Nephron (organoid): ENCODE data around the gene VEGFA.
"Not testable (repeated sequence)": the region's sequence is repeated elsewhere in the genome, so short reads cannot be mapped to it uniquely, and the experiment has no call there.

ENCODE experiments used
- H3K27ac Mint-ChIP-seq, 3 experiments: 2 replicates each; pipeline ENCODE4 v1.8.0; 2020; ENCODE audit warnings: mixed read lengths in 3 of 3, mild to moderate bottlenecking in 2 of 3, moderate library complexity in 1 of 3
- H3K27me3 Mint-ChIP-seq: 2 replicates; pipeline ENCODE4 v1.8.0; 2021; ENCODE audit warnings: low read depth, mild to moderate bottlenecking, moderate library complexity, mixed read lengths
- H3K36me3 Mint-ChIP-seq: 2 replicates; pipeline ENCODE4 v1.8.0; 2020; ENCODE audit warnings: low read depth, mixed read lengths
- H3K4me1 Mint-ChIP-seq: 2 replicates; pipeline ENCODE4 v1.8.0; 2020; ENCODE audit warnings: mixed read lengths
- H3K4me3 Mint-ChIP-seq, 3 experiments: 2 replicates each; pipeline ENCODE4 v1.8.0; 2020; ENCODE audit warnings: mild to moderate bottlenecking in 3 of 3, mixed read lengths in 3 of 3, moderate library complexity in 2 of 3
- H3K9me3 Mint-ChIP-seq: 2 replicates; pipeline ENCODE4 v1.8.0; 2020; ENCODE audit warnings: mixed read lengths
- CTCF ChIP-seq, 3 experiments: fragments of 200-600 bp; sonication (generic); IDR thresholded peaks; one replicate each; pipeline ENCODE4 v1.5.0; 2021; ENCODE audit warnings: antibody characterized with exemption in 3 of 3; ENCODE audit not compliant: unreplicated experiment in 3 of 3

Gene VEGFA

GRCh38 chr6:43817192-43817591 is 47.2 kb downstream of the VEGFA start:
- Mint-ChIP-seq H3K27me3 (peaks cover 27% of the 10 kb centered on the region), H3K36me3 (no peaks in the 10 kb centered on the region), H3K27ac (no peak overlapping the region), H3K4me3 (no peak overlapping the region), H3K9me3 (no peaks in the 10 kb centered on the region), H3K4me1 (peaks cover 9% of the 10 kb centered on the region)
- TF ChIP-seq CTCF (IDR thresholded peaks at IDR 0.05; ENCODE audit: unreplicated experiment in 3 of 3): peak in 1 of 3 experiments; percentile 27

DNA sequence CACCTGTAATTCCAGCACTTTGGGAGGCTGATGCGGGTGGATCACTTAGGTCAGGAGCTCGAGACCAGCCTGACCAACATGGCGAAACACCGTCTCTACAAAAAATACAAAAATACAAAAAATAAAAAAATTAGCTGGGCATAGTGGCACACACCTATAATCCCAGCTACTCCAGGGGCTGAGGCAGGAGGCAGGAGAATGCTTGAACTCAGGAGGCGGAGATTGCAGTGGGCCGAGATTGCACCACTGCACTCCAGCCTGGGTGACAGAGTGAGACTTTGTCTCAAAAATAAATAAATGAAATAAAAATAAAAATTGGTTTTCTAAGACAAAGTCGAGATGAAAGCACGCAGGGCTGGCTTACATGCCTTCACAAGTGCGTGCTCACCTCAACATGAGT is 49.0 kb downstream of the VEGFA start:
- not testable (repeated sequence) for H3K27ac Mint-ChIP-seq, H3K9me3 Mint-ChIP-seq, H3K4me1 Mint-ChIP-seq, H3K4me3 Mint-ChIP-seq, H3K36me3 Mint-ChIP-seq
- peaks cover 31% of the 10 kb centered on the region for H3K27me3 Mint-ChIP-seq

GRCh38 chr6:43819958-43820357 is 49.9 kb downstream of the VEGFA start:
- no peaks in the 10 kb centered on the region for H3K36me3 Mint-ChIP-seq
- H3K4me1 Mint-ChIP-seq: peaks cover 7% of the 10 kb centered on the region
- H3K4me3 Mint-ChIP-seq: no peak overlapping the region
- H3K27me3 Mint-ChIP-seq: peaks cover 36% of the 10 kb centered on the region
- H3K27ac Mint-ChIP-seq: no peak overlapping the region
- H3K9me3 Mint-ChIP-seq: no peaks in the 10 kb centered on the region
- TF ChIP-seq CTCF (IDR thresholded peaks at IDR 0.05; ENCODE audit: unreplicated experiment in 3 of 3): no peak

DNA sequence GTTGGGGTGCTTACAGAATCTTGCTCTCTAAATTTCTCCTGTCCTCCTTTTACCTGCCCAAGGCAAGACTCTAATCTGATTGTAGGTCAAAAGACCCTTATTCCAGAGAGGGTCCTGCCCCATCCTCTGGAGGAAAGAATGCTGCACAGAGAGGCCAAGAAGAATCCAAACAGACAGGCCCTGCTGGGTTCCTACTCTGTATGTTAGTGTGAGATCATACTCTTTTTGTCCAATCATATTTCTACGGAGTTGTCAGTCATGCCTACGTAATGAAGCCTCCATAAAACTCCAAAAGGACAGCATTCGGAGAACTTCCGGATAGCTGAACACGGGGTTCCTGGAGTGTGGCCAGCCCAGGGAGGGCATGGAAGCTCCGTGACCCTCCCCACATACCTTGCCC is 50.5 kb downstream of the VEGFA start:
- Mint-ChIP-seq H3K27me3 (peaks cover 36% of the 10 kb centered on the region), H3K4me3 (no peak overlapping the region), H3K27ac (no peak overlapping the region), H3K9me3 (no peaks in the 10 kb centered on the region), H3K36me3 (no peaks in the 10 kb centered on the region), H3K4me1 (peaks cover 7% of the 10 kb centered on the region)
- TF ChIP-seq CTCF (IDR thresholded peaks at IDR 0.05; ENCODE audit: unreplicated experiment in 3 of 3): no peak

DNA sequence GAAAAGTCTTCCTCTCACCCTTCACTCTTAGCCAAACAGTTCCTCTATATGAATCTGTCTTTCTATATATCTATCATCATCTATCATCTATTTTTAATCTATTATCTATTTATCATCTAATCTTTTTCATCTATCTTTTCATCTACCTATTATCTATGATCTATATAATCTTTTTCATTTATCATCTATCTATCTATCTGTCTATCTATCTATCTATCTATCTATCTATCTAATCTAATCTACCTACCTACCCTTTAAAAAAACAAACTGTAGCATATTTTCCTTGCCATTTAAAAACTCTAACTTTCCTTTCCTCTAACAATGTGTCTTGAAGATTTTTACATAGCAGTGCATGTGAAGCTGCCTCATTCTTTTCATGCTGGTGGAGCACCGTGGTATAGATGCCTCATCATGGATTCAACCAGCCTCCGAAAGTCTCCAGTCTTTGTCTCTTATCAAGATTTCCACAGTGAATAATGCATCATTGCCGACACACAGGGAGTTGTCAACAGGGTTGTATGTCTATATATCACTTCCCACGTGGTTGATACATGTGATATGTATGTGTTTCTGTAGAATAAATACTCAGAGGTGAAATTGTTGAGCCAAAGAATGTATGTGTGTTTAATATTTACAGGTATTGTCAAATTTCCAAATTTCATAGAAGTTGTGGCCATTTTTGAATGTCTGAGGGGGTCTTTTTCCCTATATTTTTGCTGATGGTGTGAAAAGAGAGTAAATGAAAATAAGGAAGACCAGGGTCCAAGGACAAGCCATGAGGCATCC is 51.3 kb downstream of the VEGFA start:
- H3K27me3 Mint-ChIP-seq: peaks cover 35% of the 10 kb centered on the region
- H3K9me3 Mint-ChIP-seq: no peaks in the 10 kb centered on the region
- no peak for TF ChIP-seq CTCF (IDR thresholded peaks at IDR 0.05; ENCODE audit: unreplicated experiment in 3 of 3)
- no peak overlapping the region for H3K27ac Mint-ChIP-seq
- H3K36me3 Mint-ChIP-seq: no peaks in the 10 kb centered on the region
- no peak overlapping the region for H3K4me3 Mint-ChIP-seq
- peaks cover 7% of the 10 kb centered on the region for H3K4me1 Mint-ChIP-seq

GRCh38 chr6:43823390-43823789 is 53.4 kb downstream of the VEGFA start:
- no peak for TF ChIP-seq CTCF (IDR thresholded peaks at IDR 0.05; ENCODE audit: unreplicated experiment in 3 of 3)
- Mint-ChIP-seq H3K9me3 (no peaks in the 10 kb centered on the region), H3K27me3 (peaks cover 24% of the 10 kb centered on the region), H3K4me3 (no peak overlapping the region), H3K4me1 (peaks cover 9% of the 10 kb centered on the region), H3K36me3 (no peaks in the 10 kb centered on the region), H3K27ac (peak overlapping the region in 1 of 3 experiments; percentile 76)
